GM21786 (cell line): Measurements from ENCODE around the gene BLVRA.

Experiments
- ATAC-seq: cut with Tn5 transposase; IDR thresholded peaks from one replicate; pipeline ENCODE4 v1.9.1; 2021; ENCODE audit not compliant: unreplicated experiment

Gene BLVRA

DNA sequence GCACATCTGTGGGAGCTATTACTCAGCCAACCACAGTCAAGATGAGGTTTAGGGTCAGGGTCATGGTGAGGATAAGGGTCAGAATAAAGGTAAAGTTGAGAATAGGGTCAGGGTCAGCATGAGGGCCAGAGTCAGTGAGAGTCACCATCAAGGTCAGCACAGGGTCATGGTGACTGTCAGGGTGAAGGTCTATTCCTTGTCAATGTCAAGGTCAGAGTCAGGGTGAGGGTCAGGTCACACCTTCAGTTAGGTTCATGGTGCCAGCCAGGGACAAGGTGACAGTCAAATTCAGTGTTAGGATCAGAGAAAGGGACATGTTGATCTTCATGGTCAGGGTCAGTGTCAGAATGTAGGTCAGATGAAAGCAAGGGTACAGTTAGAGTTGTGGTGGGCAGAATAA, 96.7 kb downstream of the BLVRA start:
- ATAC-seq: no peak

- ATAC-seq: no peak
Measured at GRCh38 chr7:43856316-43856715, 97.8 kb downstream of the BLVRA start.
